ENCODE measurements around the gene DCAF11. TPM values are rescaled to one million over a fixed set of nuclear protein-coding genes. Genes with fewer than 3 reads are reported as not detected.

DCAF11 gene
- total and polyA plus RNA-seq, 2 of the 8 experiments (the other 6 are each of a cell fraction or from before 2014, with no cell fraction given), result 60.4 to 63.6 TPM

GRCh38 chr14:24100982-24101494 is 13.5 kb upstream of the DCAF11 start:
- FAIRE-seq, result no peak
- no peak for TF ChIP-seq JUND (IDR thresholded peaks at IDR 0.05; ENCODE audit: low read length)
- no peak for TF ChIP-seq USF2 (IDR thresholded peaks at IDR 0.05; ENCODE audit: low read length)
- TF ChIP-seq JUN (IDR thresholded peaks at IDR 0.05; ENCODE audit: low read depth, low read length), result no peak
- TF ChIP-seq, protein P1, sequence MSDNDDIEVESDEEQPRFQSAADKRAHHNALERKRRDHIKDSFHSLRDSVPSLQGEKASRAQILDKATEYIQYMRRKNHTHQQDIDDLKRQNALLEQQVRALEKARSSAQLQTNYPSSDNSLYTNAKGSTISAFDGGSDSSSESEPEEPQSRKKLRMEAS (IDR thresholded peaks at IDR 0.05), result no peak
- TF ChIP-seq, protein P2, sequence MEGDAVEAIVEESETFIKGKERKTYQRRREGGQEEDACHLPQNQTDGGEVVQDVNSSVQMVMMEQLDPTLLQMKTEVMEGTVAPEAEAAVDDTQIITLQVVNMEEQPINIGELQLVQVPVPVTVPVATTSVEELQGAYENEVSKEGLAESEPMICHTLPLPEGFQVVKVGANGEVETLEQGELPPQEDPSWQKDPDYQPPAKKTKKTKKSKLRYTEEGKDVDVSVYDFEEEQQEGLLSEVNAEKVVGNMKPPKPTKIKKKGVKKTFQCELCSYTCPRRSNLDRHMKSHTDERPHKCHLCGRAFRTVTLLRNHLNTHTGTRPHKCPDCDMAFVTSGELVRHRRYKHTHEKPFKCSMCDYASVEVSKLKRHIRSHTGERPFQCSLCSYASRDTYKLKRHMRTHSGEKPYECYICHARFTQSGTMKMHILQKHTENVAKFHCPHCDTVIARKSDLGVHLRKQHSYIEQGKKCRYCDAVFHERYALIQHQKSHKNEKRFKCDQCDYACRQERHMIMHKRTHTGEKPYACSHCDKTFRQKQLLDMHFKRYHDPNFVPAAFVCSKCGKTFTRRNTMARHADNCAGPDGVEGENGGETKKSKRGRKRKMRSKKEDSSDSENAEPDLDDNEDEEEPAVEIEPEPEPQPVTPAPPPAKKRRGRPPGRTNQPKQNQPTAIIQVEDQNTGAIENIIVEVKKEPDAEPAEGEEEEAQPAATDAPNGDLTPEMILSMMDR (IDR thresholded peaks at IDR 0.05; ENCODE audit: control extremely low read depth in 1 of 3, insufficient read depth in 1 of 3, low read depth in 1 of 3, low read length in 3 of 3), result no peak
- TF ChIP-seq RFX5 (IDR thresholded peaks at IDR 0.05; ENCODE audit: borderline replicate concordance, low read depth, low read length), result no peak

More at GRCh38 chr14:24100982-24101494, 13.5 kb upstream of the DCAF11 start:
- 91% methylated on average over 3 of the region's 3 CpGs; no CpG with 5 or more reads in 1 of the 2 experiments for WGBS, 2 experiments (ENCODE audit: extremely low coverage in 1 of 2, insufficient coverage in 1 of 2, insufficient read length in 1 of 2, insufficient replicate concordance in 2 of 2, low coverage in 1 of 2, low lambda C conversion rate in 2 of 2, missing lambda C conversion rate in 1 of 2)
- DNase-seq (ENCODE audit: low read depth in 1 of 2, low spot score in 2 of 2), result no peak
- ChIA-PET POLR2A (ENCODE audit: partially characterized antibody) (interaction anchor here (0.9 to 23.9 kb wide), 16 partner anchors 7 to 102 kb away, joined by 3 to 626 read pairs (median 8); partner anchors contain the start of genes CARMIL3, CPNE6, DCAF11 and EMC9), CTCF (ENCODE audit: partially characterized antibody) (interaction anchor here (1.2 to 12.2 kb wide), 4 partner anchors 7 to 44 kb away, joined by 4 to 160 read pairs (median 74); partner anchors contain the start of gene PCK2)
- Histone ChIP-seq H3K23me2 (ENCODE audit: low read depth, low read length) (no peaks in the 10 kb centered on the region), H2AK5ac (ENCODE audit: low read depth, low read length) (no peak overlapping the region), H3K36me3 (ENCODE audit: control insufficient read depth in 2 of 4, insufficient read depth in 4 of 4, low read length in 3 of 4) (peaks cover 9 to 76% (median 47%) of the 10 kb centered on the region in 4 experiments; a peak in 7 of 8 replicates), H3K56ac (replicated peaks; ENCODE audit: insufficient read length, low read depth, low read length) (no peak overlapping the region), H3K4me1 (replicated peaks in 1 of 4; ENCODE audit: control insufficient read depth in 3 of 4, insufficient read depth in 4 of 4, low read length in 3 of 4) (no peaks in the 10 kb centered on the region), H4K5ac (ENCODE audit: insufficient read length, low read depth, low read length) (no peak overlapping the region), H2AFZ (ENCODE audit: low read length) (no peak overlapping the region), H3K79me1 (ENCODE audit: low read depth, low read length) (peaks cover 5% of the 10 kb centered on the region), H2BK12ac (ENCODE audit: low read depth, low read length) (no peak overlapping the region), H3K27ac (ENCODE audit: low read depth, low read length) (no peak overlapping the region), H3K9ac (replicated peaks in 1 of 4; ENCODE audit: extremely low read depth in 1 of 4, low read depth in 3 of 4, low read length in 3 of 4) (no peak overlapping the region), H3K79me2 (ENCODE audit: control insufficient read depth in 1 of 2, insufficient read depth in 2 of 2, low read length in 2 of 2) (peaks cover 0 to 6% of the 10 kb centered on the region in 2 experiments; a peak in 1 of 4 replicates), H2BK15ac (ENCODE audit: low read length) (no peak overlapping the region), H3K9me3 (ENCODE audit: insufficient read depth in 2 of 2, low read depth in 1 of 2, low read length in 1 of 2) (peaks cover 7% of the 10 kb centered on the region in 2 experiments; a peak in 3 of 4 replicates), H4K91ac (replicated peaks; ENCODE audit: insufficient read length, low read length) (no peak overlapping the region), H3K23ac (ENCODE audit: insufficient read length) (no peak overlapping the region), H2BK5ac (ENCODE audit: low read depth, low read length) (no peak overlapping the region), H2BK20ac (ENCODE audit: low read length) (no peak overlapping the region), H4K8ac (ENCODE audit: extremely low read depth, insufficient read depth, low read length) (no peak overlapping the region; the same call in 1 of the 2 replicates), H2BK120ac (replicated peaks; ENCODE audit: low read depth, low read length) (no peak overlapping the region), H3K4me3 (ENCODE audit: extremely low read depth in 1 of 4, insufficient read depth in 2 of 4, low read depth in 3 of 4, low read length in 4 of 4) (no peak overlapping the region), H3K18ac (ENCODE audit: extremely low read depth, low read length) (no peak overlapping the region), H3K14ac (ENCODE audit: insufficient read length) (no peak overlapping the region), H3K4me2 (ENCODE audit: insufficient read depth in 1 of 2, low read depth in 2 of 2, low read length in 2 of 2) (no peak overlapping the region), H4K20me1 (replicated peaks in 1 of 2; ENCODE audit: control insufficient read depth in 1 of 2, insufficient read depth in 2 of 2, low read length in 2 of 2) (peaks cover 7 to 11% of the 10 kb centered on the region in 2 experiments), H3K27me3 (replicated peaks in 1 of 4; ENCODE audit: control insufficient read depth in 3 of 4, extremely low read depth in 1 of 4, insufficient read depth in 3 of 4, low read length in 3 of 4) (no peaks in the 10 kb centered on the region), H3K4ac (replicated peaks; ENCODE audit: insufficient read length, low read depth, low read length) (no peak overlapping the region)

Data from H1 (cell line).